Measurements from ENCODE around the gene CELF6.
"Not testable (repeated sequence)": the region's sequence is repeated elsewhere in the genome, so short reads cannot be mapped to it uniquely, and the experiment has no call there.

Gene CELF6

GRCh38 chr15:72315706-72316370 lies 4.1 kb downstream of the CELF6 start:
- no peak for DNase-seq (ENCODE audit: low spot score)

GRCh38 chr15:72313881-72314280 lies 6.1 kb downstream of the CELF6 start:
- DNase-seq (ENCODE audit: low spot score): no peak

GRCh38 chr15:72313448-72313840 lies 6.5 kb downstream of the CELF6 start:
- DNase-seq (ENCODE audit: low spot score): no peak

GRCh38 chr15:72312605-72313447 lies 7.1 kb downstream of the CELF6 start:
- DNase-seq (ENCODE audit: low spot score): peak; percentile 61

GRCh38 chr15:72307026-72307425 lies 12.9 kb downstream of the CELF6 start:
- no peak for DNase-seq (ENCODE audit: low spot score)

GRCh38 chr15:72306211-72306785 lies 13.7 kb downstream of the CELF6 start:
- no peak for DNase-seq (ENCODE audit: low spot score)

- DNase-seq (ENCODE audit: low spot score): no peak
Observed at GRCh38 chr15:72304596-72304995, 15.4 kb downstream of the CELF6 start.

GRCh38 chr15:72302955-72303354 lies 17.0 kb downstream of the CELF6 start:
- DNase-seq (ENCODE audit: low spot score): no peak

- no peak for DNase-seq (ENCODE audit: low spot score)
Observed at GRCh38 chr15:72289597-72290325, 30.2 kb downstream of the CELF6 start.

- DNase-seq (ENCODE audit: low spot score): no peak
Observed at GRCh38 chr15:72288796-72289596, 31.0 kb downstream of the CELF6 start.

GRCh38 chr15:72285927-72286516 lies 33.9 kb downstream of the CELF6 start:
- peak; percentile 7 for DNase-seq (ENCODE audit: low spot score)

GRCh38 chr15:72285402-72285801 lies 34.6 kb downstream of the CELF6 start:
- no peak for DNase-seq (ENCODE audit: low spot score)

GRCh38 chr15:72284781-72285180 lies 35.2 kb downstream of the CELF6 start:
- no peak for DNase-seq (ENCODE audit: low spot score)

GRCh38 chr15:72281713-72282112 lies 38.2 kb downstream of the CELF6 start:
- no peak for DNase-seq (ENCODE audit: low spot score)

GRCh38 chr15:72280751-72281150 lies 39.2 kb downstream of the CELF6 start:
- no peak for DNase-seq (ENCODE audit: low spot score)

GRCh38 chr15:72278737-72279136 lies 41.2 kb downstream of the CELF6 start:
- no peak for DNase-seq (ENCODE audit: low spot score)

- DNase-seq (ENCODE audit: low spot score): no peak
Observed at GRCh38 chr15:72276326-72276700, 43.6 kb downstream of the CELF6 start.

- DNase-seq (ENCODE audit: low spot score): not testable (repeated sequence)
Observed at GRCh38 chr15:72275635-72276325, 44.2 kb downstream of the CELF6 start.

GRCh38 chr15:72272997-72273352 lies 47.0 kb downstream of the CELF6 start:
- DNase-seq (ENCODE audit: low spot score): peak; percentile 3

GRCh38 chr15:72272213-72272996 lies 47.6 kb downstream of the CELF6 start, which contains the start of gene PARP6:
Gene PARP6, minus strand, starts transcription at chr15:72272554. Its CDS starts 5,077 bp downstream, at chr15:72267477.
- peak; percentile 95 for DNase-seq (ENCODE audit: low spot score)

All from COLO829 (cell line).